Aorta (tissue), 5 donors: ENCODE data around the gene ANO9. TPM values are rescaled to one million over a fixed set of nuclear protein-coding genes. Genes with fewer than 3 reads are reported as not detected.
"Not testable (repeated sequence)": the region's sequence is repeated elsewhere in the genome, so short reads cannot be mapped to it uniquely, and the experiment has no call there.

Experiments used
- ATAC-seq: fragments of 200-7000 bp; cut with Tn5 transposase; one replicate; pipeline ENCODE4 v1.9.1; 2022; ENCODE audit warnings: moderate library complexity; ENCODE audit not compliant: low FRiP score
- DNase-seq, 2 donors: peaks; one replicate each; pipeline ENCODE4 v3.0.0-alpha.2; 2020
- H3K27ac ChIP-seq, 2 donors: one replicate each; pipeline ENCODE4 v1.5.1; 2013; ENCODE audit warnings: low read length in 2 of 2, mild to moderate bottlenecking in 2 of 2, moderate library complexity in 2 of 2, control low read depth in 1 of 2, inconsistent platforms in 1 of 2, low read depth in 1 of 2
- H3K27me3 ChIP-seq, 2 donors: one replicate each; pipeline ENCODE4 v1.6.1; 2013; ENCODE audit warnings: control low read depth in 1 of 2, low read length in 1 of 2, mild to moderate bottlenecking in 1 of 2, moderate library complexity in 1 of 2; ENCODE audit not compliant: insufficient read depth in 2 of 2, control insufficient read depth in 1 of 2
- H3K36me3 ChIP-seq, 2 donors: one replicate each; pipeline ENCODE4 v1.6.1; 2013; ENCODE audit warnings: control low read depth in 1 of 2, low read length in 1 of 2, mild to moderate bottlenecking in 1 of 2; ENCODE audit not compliant: insufficient read depth in 2 of 2, control insufficient read depth in 1 of 2
- H3K4me1 ChIP-seq, 2 donors: one replicate each; pipeline ENCODE4 v1.6.1; 2013; ENCODE audit warnings: low read length in 2 of 2, control low read depth in 1 of 2, mild to moderate bottlenecking in 1 of 2, moderate library complexity in 1 of 2; ENCODE audit not compliant: insufficient read depth in 2 of 2, control insufficient read depth in 1 of 2
- H3K4me3 ChIP-seq, 2 donors: one replicate each; pipeline ENCODE4 v1.5.1; 2013; ENCODE audit warnings: low read length in 2 of 2, control low read depth in 1 of 2, mild to moderate bottlenecking in 1 of 2
- H3K9me3 ChIP-seq: one replicate; pipeline ENCODE4 v1.6.1; 2013; ENCODE audit warnings: mild to moderate bottlenecking, low read length; ENCODE audit not compliant: control insufficient read depth
- WGBS, 2 donors: extraction: QIAGEN DNeasy Blood & Tissue Kit; methylation state at CpG; one replicate each; pipeline ENCODE4 v1.1.7; 2013; 5-methylcytosine and 5-hydroxymethylcytosine counted together
- intact Hi-C, 2 donors: fragments of 100-400 bp; cut with DNase I; formaldehyde crosslinking; loops; one replicate each; pipeline versions ENCODE4 v1.14.2 to v1.15.0; 2022
- polyA plus RNA-seq, 2 donors: library from polyadenylated mRNA; stranded (reverse); fragments of 200-250 nt; gene quantifications; one replicate each; pipeline ENCODE4 v1.2.3, GENCODE V29; 2013
- total RNA-seq, 2 donors: library from RNA; stranded (reverse); fragmentation: NEBNext Ultra II Directional; extraction: Animal tissue kit (Norgen Biotek cat#: 25700); gene quantifications; one replicate each; pipeline ENCODE4 v1.2.1, GENCODE V29; 2021
- donor health status: healthy with polysubstance abuse.
- donor health status: Bipolar disorder and iron deficiency.
- donor health status: DM: no; HTN: no; CAD: no.
- donor health status: DM: no; HTN: no; CAD: no.
- donor health status: DM: yes; HTN: yes; CAD: no.

Gene ANO9
- total and polyA plus RNA-seq, 4 donors, result 0.41 to 8.1 (median 2.0) TPM

DNA sequence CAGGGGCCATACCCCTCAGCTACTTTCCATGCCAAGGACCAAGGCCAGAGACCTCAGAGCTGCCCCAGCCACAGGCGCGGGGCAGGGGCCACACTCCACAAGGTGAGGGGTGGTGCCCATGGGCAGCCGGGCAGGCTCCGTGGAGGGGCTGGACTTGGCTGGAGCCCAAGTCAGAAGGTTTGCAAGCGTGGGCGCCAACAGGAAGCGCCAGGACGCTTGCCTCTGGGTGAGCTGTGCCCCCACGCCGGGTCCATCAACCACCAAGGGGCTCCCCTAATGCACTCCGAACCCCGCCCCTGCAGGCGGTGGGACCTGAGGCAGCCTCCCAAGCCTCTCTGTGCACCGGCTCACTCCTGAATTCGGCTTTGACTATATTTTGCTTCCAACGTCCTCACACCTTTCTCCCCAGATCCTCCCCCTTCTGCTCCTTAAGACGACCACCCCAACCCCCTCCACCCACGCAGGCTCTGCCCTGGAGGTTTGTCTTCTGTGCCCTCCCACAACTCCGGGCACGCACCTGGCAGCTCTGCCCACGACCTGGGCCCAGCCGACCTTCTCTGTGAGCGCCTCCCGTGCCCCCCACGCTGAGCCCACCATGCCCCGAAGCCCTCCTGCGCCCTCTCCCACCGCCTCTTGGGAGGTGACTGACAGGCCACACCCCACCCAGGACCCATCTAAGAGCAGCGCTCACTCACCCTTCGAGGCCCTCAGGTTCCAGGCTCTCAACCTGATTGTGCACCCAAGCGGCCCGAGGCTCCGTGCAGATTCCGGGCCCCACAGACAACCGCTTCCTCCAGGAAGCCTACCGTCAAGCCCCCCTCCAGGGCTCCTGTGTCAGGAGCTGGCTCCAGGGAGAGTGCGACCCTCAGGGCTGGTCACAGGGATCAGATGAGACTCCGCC is 50.4 kb downstream of the ANO9 start:
- H3K4me3 ChIP-seq, result no peak overlapping the region
- WGBS, 2 donors, result 72 to 78% methylated on average over 38 of the region's 38 CpGs
- no peaks in the 10 kb centered on the region for H3K4me1 ChIP-seq
- intact Hi-C loops, result no loop called here
- DNase-seq (no peak), ATAC-seq (no peak)
- H3K27me3 ChIP-seq, result no peaks in the 10 kb centered on the region
- no peaks in the 10 kb centered on the region for H3K36me3 ChIP-seq
- H3K27ac ChIP-seq, result no peak overlapping the region
- H3K9me3 ChIP-seq, result peaks cover 1% of the 10 kb centered on the region

DNA sequence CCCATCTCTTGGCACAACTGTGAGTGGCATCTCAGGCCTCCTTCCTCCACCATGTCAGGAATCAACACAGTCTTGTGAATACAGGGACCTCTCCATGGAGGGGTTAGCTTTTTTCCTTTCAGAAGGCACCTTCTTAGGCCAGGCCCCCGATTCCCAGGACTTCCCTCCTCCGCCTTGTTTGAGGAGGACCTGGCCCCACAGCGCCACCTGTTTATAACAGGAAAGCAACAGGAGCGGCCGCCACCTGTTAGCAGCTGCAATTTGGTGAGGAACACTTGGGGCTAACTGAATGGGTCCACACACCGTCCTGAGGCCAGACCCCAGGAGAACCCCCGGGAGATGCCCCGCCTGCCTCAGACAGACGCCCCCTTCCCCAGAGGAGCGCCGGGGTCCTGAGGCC is 51.6 kb downstream of the ANO9 start:
- no peak for ATAC-seq
- 56 to 67% methylated on average over 9 to 11 of the region's 11 CpGs for WGBS, 2 donors
- no peak overlapping the region for H3K27ac ChIP-seq
- H3K4me3 ChIP-seq, result no peak overlapping the region
- no peaks in the 10 kb centered on the region for H3K36me3 ChIP-seq
- no peaks in the 10 kb centered on the region for H3K27me3 ChIP-seq
- H3K9me3 ChIP-seq, result peaks cover 2% of the 10 kb centered on the region
- intact Hi-C loops, result no loop called here
- no peaks in the 10 kb centered on the region for H3K4me1 ChIP-seq
- no peak for DNase-seq

GRCh38 chr11:389369-389768 is 52.4 kb downstream of the ANO9 start:
- DNase-seq, H3K36me3 ChIP-seq, H3K27me3 ChIP-seq, intact Hi-C loops, ATAC-seq, H3K4me1 ChIP-seq, H3K27ac ChIP-seq, H3K9me3 ChIP-seq, H3K4me3 ChIP-seq: not testable (repeated sequence)
- 70 to 79% methylated on average over 9 to 17 of the region's 17 CpGs for WGBS, 2 donors

DNA sequence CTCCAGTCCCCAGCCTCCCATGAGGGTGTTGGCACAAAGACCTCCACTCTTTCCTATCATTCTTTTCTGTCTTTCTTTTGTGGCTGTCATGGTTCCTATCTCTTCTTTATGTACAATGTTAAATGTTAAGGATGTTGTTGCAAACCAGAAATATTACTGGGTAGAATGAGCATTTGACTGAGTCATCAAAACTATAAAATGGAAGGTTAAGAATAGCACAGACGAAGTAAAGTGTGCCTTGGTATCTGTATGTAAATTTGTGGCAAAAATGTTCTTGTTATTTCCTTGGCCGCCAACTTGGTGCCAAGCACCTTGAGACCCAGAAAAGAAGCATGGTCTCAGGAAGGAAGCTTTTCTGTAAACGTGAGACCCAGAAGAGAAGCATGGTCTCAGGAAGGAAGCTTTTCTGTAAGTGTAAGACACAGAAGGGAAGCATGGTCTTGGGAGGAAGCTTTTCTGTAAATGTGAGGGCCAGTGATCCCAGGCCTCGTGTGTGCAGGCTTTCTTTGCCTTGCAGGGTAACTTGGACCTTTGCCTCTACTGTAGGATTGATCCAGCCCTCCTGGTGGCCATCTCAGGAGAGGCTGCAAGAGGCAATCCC is 54.5 kb downstream of the ANO9 start:
- 63 to 70% methylated on average over 4 of the region's 4 CpGs for WGBS, 2 donors
- no peak overlapping the region for H3K27ac ChIP-seq
- intact Hi-C loops, result no loop called here
- H3K36me3 ChIP-seq, result no peaks in the 10 kb centered on the region
- H3K27me3 ChIP-seq, result no peaks in the 10 kb centered on the region
- no peak for DNase-seq
- no peak overlapping the region for H3K4me3 ChIP-seq
- H3K4me1 ChIP-seq, result no peaks in the 10 kb centered on the region
- H3K9me3 ChIP-seq, result peaks cover 2% of the 10 kb centered on the region
- no peak for ATAC-seq

DNA sequence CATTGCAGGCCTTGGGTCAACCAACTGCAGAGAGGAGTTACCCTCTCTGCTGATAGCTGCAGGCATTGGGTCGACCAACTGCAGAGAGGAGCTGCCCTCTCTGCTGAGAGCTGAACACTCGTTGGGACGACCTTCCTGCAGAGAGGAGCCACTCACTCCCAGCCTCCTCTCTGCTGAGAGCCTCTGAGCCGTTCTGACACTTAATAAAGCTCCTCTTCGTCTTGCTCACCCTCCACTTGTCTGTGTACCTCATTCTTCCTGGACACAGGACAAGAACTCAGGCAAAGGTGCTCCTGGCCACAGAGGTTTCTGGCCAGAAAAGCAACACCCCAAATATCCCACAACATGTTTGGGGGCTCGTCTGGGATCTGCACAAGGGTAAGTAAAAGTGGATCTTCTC is 55.3 kb downstream of the ANO9 start:
- Histone ChIP-seq H3K27ac (no peak overlapping the region), H3K36me3 (no peaks in the 10 kb centered on the region), H3K27me3 (no peaks in the 10 kb centered on the region), H3K4me3 (no peak overlapping the region), H3K4me1 (no peaks in the 10 kb centered on the region), H3K9me3 (peaks cover 2% of the 10 kb centered on the region)
- 93% methylated on average over 6 of the region's 6 CpGs for WGBS, 2 donors
- intact Hi-C loops, result no loop called here
- DNase-seq (no peak), ATAC-seq (no peak)

GRCh38 chr11:385594-386351 is 56.0 kb downstream of the ANO9 start:
- DNase-seq (no peak), ATAC-seq (no peak)
- intact Hi-C loops, result no loop called here
- no peaks in the 10 kb centered on the region for H3K4me1 ChIP-seq
- 92 to 96% methylated on average over 18 to 19 of the region's 19 CpGs for WGBS, 2 donors
- peaks cover 2% of the 10 kb centered on the region for H3K9me3 ChIP-seq
- no peak overlapping the region for H3K4me3 ChIP-seq
- no peaks in the 10 kb centered on the region for H3K27me3 ChIP-seq
- no peaks in the 10 kb centered on the region for H3K36me3 ChIP-seq
- no peak overlapping the region for H3K27ac ChIP-seq

GRCh38 chr11:384511-384910 is 57.3 kb downstream of the ANO9 start:
- H3K27ac ChIP-seq, result no peak overlapping the region
- intact Hi-C loops, result no loop called here
- ATAC-seq, result no peak
- H3K4me1 ChIP-seq, result no peaks in the 10 kb centered on the region
- H3K36me3 ChIP-seq, result no peaks in the 10 kb centered on the region
- H3K9me3 ChIP-seq, result peaks cover 2% of the 10 kb centered on the region
- no peak overlapping the region for H3K4me3 ChIP-seq
- DNase-seq, result no peak
- WGBS, 2 donors, result 77 to 92% methylated on average over 8 to 16 of the region's 16 CpGs
- H3K27me3 ChIP-seq, result no peaks in the 10 kb centered on the region

DNA sequence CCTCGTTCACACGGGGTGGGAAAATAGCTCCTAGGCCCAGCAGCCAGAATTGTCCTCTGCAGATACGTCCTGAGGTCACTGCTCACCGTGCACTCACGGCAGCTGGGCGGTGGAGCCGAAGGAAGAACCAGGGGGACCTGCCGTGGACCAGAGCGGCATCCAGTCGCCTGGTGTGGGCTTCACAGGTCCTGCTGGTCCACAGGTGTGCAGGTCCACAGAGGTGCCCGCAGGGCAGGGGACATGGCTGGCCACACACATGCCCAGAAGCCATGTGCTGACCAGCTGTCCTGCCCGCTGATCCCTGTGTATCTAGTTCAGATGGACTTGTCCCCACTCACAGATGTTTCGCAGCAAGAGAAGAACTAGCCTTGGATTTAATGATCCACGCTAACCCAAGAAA is 58.4 kb downstream of the ANO9 start:
- intact Hi-C loops, result no loop called here
- WGBS, 2 donors, result 88 to 92% methylated on average over 14 of the region's 14 CpGs
- no peak overlapping the region for H3K4me3 ChIP-seq
- ATAC-seq (no peak), DNase-seq (no peak)
- no peak overlapping the region for H3K27ac ChIP-seq
- H3K36me3 ChIP-seq, result no peaks in the 10 kb centered on the region
- H3K27me3 ChIP-seq, result no peaks in the 10 kb centered on the region
- no peaks in the 10 kb centered on the region for H3K4me1 ChIP-seq
- peaks cover 2% of the 10 kb centered on the region for H3K9me3 ChIP-seq
